VCaP (cell line): ENCODE results near the gene KRTAP10-2.
A peak's percentile ranks its signal among the peaks of the same experiment; 100 is the strongest.

Experiments
- H3K27ac ChIP-seq: fragments of 450-650 bp; 2 replicates; pipeline ENCODE4 v1.5.1; 2017
- CTCF ChIP-seq: fragments of 450-650 bp; conservative IDR thresholded peaks from 2 replicates; pipeline ENCODE4 v1.5.1; 2017; ENCODE audit warnings: mild to moderate bottlenecking, moderate library complexity

Gene KRTAP10-2

DNA sequence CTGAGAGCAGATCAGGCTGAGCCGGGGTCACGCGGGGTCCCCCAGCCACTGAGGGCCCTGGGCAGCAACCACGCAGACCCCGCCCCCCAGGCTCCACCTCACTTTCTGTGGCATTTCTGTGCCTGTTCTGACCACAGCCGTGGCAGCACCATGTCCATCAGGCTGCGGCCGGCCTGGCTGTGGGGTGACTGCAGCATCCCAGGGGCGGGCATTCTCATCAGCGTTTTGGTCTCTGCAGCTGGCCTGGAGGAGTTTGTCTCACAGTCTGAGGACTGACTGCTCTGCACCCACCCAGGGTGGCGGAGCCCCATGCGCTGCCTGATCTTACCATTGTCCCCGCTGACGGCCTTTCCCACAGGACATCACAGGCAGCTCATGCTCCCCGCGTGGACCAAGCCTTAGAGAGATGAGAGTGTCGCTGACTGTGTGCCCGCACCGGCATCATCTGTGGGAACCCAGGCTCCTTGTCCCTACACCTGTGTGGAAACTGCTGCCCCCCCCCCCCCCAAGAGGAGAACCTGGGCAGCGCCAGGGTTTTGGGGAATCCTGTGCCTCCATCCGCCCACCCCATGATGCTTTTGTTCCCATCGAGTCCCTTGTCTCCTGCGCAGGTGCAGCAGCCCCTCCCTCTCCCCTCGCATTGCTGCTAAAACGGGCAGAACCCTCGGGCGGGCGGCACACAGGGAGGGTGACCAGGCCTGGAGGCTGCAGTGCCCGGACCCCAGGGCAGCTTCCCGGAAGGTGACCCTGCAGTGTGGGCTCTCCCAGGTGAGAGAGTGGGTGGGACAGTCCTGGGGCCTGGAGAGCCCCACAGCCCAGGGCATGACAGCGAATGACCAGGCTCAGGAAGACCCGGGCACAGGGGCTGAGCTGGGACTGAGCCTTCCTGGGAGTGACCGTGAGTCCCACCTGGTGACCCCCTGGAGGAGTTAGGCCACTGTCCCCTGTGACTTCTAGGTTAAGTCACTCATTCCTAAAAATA lies 13.1 kb downstream of the KRTAP10-2 start:
- TF ChIP-seq CTCF = no peak
- no peak overlapping the region for H3K27ac ChIP-seq

DNA sequence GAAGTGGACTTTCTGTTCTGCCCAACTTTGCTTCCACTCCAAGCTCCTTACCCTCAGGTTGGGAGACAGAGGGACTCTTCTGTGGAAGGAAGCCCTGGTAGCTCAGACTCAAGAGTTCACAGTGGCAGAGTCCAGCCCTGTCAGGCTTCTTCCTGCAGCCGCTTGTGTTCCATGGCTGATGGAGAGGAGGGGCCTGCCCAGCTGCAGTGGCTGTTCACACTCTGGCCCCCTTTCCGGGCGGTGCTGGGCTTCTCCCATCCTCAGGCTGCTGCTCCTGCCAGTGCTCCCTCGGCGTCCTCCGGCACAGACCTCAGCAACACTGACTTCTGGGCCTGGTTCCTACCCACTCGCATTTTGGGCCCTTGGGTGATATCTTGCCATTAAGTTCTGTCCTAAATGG lies 15.3 kb downstream of the KRTAP10-2 start:
- H3K27ac ChIP-seq = no peak overlapping the region
- TF ChIP-seq CTCF = no peak

DNA sequence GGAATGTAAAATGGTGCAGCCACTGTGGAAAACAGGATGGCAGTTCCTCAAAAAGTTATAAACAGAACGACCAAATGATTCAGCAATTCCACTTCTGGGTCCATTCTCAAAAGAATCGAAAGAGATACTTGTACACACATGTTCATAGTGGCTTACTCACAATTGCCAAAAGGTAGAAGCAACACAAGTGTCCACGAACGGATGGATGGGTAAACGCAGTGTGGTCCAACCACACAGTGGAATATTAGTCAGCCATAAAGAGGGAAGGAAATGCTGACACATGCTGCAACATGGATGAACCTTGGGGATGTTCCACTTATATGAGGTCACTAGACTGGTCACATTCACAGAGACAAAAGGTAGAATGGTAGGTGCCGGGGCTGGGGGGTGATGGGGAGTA lies 16.6 kb downstream of the KRTAP10-2 start:
- no peak overlapping the region for H3K27ac ChIP-seq
- no peak for TF ChIP-seq CTCF

DNA sequence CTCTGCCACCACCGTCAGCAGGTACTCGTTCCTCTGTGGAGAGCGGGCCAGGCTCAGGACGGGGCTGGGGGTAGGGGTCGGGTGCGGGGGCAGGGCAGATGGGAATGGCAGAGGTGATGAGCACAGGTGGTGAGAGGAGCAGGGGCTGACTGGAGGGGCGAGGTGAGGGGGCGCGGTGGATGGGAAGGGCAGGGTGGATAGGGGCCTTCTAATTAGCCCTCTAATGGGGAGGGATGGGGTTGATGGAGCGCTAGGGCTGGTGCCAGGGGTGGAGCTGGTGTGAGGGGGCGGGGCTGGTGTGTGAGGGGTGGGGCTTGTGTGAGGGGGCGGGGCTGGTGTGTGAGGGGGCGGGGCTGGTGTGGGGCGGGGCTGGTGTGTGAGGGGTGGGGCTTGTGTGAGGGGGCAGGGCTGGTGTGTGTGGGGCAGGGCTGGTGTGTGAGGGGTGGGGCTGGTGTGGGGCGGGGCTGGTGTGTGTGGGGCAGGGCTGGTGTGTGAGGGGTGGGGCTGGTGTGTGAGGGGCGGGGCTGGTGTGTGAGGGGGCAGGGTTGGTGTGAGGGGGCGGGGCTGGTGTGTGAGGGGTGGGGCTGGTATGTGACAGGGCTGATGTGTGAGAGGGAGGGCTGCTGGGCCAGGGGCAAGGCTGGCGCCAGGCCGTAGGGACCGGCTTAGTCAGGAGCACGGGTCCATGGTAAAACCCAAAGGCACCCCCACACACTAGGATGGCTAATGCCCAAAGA lies 17.2 kb downstream of the KRTAP10-2 start:
- no peak for TF ChIP-seq CTCF

GRCh38 chr21:44533121-44533890 lies 18.0 kb downstream of the KRTAP10-2 start:
- H3K27ac ChIP-seq = peak overlapping the region; percentile 59
- TF ChIP-seq CTCF = peak; percentile 13; the same call in 1 of the 2 replicates

More for the DNA sequence above, 17.2 kb downstream of the KRTAP10-2 start:
- peak overlapping the region; percentile 59 for H3K27ac ChIP-seq

DNA sequence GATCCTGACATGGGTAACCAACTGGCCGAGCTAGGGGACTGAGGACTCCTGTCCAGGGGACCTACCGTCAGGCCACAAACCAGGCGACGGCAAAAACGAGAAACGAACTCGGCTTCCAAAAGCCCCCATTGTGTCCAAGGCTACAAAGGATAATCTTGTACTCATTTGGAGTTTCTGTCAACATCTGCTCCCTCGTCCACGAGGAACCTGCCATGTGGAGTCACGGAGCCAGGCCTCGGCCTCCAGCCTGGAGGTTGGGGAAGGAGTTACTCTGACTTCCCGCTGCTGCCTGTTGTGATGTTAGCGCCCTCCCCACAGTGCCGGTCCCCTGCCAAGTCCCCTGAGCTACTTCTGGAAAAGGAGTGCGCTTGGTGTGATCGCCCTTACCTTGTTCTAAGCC lies 18.6 kb downstream of the KRTAP10-2 start:
- H3K27ac ChIP-seq = no peak overlapping the region; the same call in 1 of the 2 replicates

More for the DNA sequence above, 18.6 kb downstream of the KRTAP10-2 start:
- TF ChIP-seq CTCF = no peak
